RCC 7860 (cell line): Measurements from ENCODE around the gene KCNJ16.
"Not testable (repeated sequence)": the region's sequence is repeated elsewhere in the genome, so short reads cannot be mapped to it uniquely, and the experiment has no call there.

Source experiments
- DNase-seq: peaks from one replicate; pipeline ENCODE4 v3.0.0-alpha.2; 2015; ENCODE audit warnings: low spot score
- FAIRE-seq: peaks from 2 replicates; lab custom pipeline; 2012; peaks lifted over from hg19 to GRCh38; lab: Jason Lieb, UNC

The KCNJ16 gene

DNA sequence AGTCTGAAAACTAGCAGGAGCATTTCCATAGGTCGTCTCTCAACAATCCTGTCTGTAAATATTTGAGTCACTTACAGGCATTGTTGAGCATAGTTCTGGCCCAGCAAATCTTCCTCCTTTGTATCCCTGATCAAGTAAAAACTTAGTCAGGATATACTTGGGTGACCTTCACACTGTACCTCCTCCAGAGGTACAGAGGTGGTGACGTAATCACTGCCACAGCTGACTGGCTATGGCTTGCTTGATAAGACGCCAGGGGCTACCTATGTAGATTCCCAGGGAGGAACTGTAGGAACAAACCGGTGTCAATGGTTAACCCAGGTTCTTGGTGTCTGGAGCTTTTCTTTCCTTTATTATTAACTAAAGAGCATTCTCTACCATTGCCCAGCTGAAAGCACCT lies at the start of gene KCNJ16:
Gene KCNJ16, plus strand, starts transcription at position 270 of the 400 bp plus-strand sequence. CDS start 56,863 bp downstream, outside the sequence.
- FAIRE-seq = peak; percentile 100
- peak; percentile 99 for DNase-seq

DNA sequence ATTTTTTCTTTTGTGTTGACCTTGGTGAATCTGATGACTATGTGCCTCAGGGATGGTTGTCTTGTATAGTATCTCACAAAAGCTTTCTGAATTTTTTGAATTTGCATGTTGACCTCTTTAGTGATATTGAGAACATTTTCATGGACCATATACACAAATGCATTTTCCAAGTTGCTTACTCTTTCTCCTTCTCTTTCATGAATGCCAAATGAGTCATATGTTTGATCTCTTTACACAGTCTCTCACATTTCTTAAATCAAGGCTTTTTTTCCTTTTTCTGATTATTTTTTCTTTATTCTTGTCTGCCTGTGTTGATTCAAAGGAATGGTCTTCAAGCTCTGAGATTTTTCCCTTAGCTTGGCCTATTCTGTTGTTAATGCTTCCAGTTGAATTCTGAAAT lies 46.6 kb upstream of the KCNJ16 start:
- DNase-seq (no peak), FAIRE-seq (no peak)

DNA sequence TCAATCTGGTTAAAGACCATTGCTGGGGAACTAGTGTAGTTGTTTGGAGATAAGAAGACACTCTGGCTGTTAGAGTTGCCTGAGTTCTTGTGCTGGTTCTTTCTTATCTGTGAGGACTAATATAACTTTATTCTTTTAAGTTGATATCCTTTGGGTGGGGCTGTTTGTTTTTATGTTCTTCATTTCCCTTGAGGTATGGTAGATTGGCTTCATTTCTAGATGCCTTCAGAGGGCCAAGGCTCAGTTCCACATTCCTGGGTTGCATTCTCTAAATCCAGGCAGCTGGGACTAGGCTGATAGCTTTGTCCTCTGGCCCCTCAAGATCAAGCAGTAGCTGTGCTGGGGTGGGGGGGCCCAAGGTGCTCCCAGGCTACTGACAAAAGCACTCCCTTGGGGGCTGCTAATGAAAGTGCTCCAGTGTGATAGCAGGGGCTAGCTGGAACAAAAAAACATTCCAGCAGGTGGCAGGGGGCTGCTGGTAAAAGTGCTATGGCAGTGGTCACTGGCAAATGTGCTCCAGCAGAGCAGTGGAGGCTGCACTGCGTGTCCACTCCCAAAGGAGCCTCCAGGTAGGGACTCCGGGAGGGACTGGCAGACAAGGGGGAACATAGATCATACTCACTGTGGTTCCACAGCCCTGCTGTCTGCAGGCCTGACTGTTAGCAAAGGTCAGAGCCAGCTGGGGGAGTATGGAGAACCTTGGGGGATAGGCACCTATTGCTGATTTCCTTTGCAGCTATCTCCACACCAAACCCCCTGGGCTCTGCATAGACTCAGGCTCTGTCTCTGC lies 45.9 kb upstream of the KCNJ16 start:
- DNase-seq (no peak), FAIRE-seq (no peak)

DNA sequence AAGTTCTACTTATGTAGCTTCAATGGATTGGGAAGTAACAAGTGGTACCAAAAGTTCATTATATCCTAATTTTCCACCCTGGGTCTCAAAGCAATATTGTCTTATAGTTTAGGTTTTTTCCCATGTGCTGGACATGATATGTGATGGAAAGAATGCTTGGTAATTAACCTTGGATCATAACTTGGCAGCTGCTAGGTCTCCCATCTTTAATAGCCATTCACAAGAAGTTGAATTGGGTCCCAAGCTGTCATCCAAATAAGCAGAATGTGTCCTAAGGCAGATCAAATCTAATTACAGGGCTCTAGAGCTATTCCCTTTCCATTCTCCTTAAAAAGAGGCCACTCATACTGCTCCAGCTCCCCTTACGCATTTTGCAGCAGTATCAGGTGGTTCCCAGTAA lies 44.7 kb upstream of the KCNJ16 start:
- no peak for DNase-seq
- FAIRE-seq = no peak

DNA sequence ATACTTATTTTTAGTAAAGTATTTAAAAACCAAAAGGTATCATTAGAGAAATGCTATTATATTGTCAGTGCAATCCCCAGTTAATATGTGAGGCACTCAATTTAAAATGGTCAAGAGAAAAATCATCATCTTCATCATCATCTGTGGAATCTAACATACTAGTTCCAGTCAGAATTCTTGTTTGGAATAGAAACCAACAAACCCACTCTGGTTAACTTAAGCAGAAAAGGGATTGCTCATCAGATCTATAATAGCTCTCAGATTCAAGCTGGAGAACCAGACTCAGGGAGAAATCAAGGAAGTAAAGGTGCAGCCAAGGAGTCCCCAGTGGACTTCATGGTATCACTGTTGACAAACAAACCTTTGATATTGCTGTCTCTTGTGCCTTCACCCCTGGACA lies 43.7 kb upstream of the KCNJ16 start:
- FAIRE-seq (no peak), DNase-seq (no peak)

DNA sequence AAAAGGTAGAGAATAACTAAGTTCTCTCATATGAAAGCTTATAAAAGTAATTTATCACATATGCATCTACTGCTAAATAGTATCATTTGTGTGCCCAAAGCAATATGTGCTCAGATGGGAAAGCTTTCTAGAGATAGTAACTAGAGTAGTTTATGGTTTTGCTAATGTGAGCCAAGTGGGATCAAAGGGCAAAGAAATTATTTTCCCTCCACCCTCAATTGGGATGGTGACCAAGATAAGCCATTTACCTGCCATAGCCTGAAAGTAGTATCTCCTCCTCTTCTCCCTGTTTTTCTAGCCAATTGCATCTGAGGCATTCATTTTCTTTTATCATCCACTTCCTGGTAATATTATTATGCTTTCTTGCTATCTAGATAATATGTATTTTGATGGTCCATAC lies 41.9 kb upstream of the KCNJ16 start:
- DNase-seq (no peak), FAIRE-seq (no peak)

DNA sequence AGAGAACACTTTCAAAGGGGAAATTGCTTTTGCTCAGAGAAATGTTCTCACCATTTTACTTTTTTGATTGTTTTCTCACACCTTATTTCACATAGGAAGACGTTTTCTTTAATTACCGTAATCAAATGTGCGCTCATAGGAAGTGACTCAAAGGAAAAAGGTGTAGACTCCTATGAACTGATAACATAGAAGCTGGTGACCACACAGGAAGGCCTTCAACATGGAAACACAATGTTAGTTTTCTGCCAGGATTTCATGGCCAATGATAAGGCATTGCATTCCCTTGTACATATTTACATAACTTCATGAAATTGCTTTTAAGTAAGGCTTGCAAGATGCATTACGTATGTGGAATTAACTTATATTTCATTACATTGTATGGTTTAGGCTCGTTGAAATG lies 40.9 kb upstream of the KCNJ16 start:
- DNase-seq (no peak), FAIRE-seq (no peak)

DNA sequence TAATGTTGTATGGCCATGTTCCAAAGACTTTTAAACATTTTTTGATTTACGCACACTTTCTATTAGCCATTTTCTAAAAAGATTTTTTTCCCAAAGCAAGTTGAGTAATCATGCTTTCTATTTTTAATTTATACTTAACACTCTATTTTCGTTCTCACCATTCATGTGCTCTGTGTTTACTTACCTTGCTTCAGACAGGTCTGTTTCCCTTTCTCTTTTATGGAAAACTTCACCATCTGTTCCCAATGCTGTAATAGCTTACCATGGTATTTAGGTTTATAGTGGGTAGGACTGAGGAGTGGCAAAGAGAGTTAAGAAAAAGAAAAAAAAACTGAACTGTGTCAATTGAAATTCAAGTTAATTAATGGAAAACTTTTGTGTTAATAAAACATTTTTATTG lies 37.5 kb upstream of the KCNJ16 start:
- DNase-seq = no peak
- no peak for FAIRE-seq

DNA sequence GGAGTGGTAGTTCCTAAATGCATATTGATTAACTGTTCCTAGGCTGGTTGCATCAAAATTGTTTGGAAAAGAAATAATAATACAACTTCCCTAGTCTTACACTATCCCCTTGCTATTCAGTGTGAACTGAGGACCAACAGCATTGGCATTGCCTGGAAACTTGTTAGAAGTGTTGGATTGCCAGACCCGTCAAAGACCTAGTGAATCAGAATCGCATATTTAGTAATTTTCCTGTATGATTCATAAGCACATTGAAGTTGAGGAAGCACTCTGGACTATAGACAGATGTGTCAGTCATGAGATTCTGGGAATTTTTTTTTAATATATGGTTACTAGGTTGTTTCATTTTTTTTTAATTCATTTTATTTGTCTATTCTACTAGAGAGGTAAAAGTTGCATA lies 34.7 kb upstream of the KCNJ16 start:
- FAIRE-seq = no peak
- DNase-seq = no peak

DNA sequence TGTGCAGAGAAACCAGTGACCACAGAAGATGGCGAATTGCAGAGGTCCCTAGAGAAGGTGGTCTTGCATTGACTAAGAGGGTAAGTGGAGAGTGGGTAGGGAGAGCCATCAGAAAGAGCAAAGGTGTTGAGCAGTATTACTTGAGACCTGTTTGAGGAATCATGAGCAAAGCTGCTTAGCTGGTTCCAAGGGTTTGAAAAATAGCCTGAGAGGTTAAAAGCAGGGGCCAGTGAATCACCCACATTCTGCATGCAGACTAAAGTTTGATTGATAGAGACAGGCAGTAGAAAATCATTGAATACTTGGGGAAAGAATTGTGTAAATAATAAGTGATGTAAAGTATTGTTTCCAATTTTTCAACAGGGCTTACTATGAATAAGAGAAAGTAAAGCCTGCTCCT lies 34.0 kb upstream of the KCNJ16 start:
- DNase-seq (no peak), FAIRE-seq (no peak)

DNA sequence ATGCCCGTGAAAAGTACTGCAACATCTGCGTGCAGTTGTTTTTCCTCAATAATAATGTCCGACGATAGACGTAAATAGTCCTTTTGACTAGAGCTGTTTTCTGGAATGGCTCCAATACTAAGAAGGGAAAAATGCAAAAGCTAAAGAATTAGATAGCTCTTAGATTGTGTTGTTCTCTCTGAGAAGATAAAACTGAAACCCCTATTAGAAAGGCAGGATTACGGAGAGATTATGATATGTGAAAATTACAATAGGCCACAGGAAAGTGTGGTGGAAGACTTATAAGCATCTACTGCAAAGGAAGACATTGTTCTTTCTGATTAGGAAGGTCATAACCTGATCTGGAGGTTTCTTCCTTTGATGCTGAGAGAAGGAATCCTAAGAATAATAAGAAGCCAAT lies 33.5 kb upstream of the KCNJ16 start:
- DNase-seq (no peak), FAIRE-seq (no peak)

DNA sequence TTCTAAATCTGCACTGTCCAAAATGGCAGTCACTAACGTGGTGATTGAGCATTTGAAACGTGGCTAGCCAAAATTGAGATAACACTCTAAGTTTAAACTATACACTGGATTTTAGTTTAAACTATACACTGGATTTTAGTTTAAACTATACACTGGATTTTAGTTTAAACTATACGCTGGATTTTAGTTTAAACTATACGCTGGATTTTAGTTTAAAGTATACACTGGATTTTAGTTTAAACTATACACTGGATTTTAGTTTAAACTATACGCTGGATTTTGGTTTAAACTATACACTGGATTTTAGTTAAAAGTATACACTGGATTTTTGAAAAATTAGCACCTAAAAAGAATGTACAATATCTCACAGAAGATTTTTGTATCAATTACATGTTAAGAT lies 29.2 kb upstream of the KCNJ16 start:
- FAIRE-seq = peak; percentile 45
- DNase-seq = not testable (repeated sequence)

DNA sequence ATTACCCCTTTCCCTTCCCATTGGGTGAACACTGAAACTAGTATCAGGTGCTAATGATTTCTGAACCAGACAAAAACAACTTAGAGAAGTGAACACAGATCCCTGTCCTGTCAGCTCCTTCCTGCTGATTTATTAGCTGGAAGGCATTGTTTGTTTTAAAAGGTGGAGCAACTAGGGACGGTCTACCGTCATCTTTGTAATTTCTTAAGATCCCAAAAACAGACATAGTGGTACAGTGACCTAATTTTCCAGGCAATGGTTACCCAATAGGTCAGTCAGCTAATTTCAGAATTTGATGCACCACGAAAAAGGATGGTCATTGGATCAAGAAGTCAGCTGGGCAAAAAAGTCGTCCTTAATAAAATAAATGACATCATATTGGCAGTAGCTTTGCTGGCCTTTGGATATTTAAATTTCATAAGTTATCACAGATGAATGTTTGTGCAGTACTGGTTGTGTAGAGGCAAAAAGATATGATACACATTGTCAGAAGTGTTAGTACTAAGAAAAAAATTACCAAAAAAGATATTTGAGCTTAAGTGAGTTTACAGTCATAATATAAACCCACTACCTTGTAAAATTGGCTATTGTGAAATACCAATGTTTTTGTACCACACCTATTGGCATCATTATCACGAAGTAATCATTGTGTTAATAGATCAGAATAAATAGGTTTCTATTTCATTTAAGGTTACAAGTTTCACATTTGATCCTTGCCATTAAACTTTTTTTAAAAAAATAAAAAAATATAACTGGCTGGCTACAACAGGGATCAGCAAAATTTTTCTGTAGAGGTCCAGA lies 27.2 kb upstream of the KCNJ16 start:
- FAIRE-seq (no peak), DNase-seq (no peak)

DNA sequence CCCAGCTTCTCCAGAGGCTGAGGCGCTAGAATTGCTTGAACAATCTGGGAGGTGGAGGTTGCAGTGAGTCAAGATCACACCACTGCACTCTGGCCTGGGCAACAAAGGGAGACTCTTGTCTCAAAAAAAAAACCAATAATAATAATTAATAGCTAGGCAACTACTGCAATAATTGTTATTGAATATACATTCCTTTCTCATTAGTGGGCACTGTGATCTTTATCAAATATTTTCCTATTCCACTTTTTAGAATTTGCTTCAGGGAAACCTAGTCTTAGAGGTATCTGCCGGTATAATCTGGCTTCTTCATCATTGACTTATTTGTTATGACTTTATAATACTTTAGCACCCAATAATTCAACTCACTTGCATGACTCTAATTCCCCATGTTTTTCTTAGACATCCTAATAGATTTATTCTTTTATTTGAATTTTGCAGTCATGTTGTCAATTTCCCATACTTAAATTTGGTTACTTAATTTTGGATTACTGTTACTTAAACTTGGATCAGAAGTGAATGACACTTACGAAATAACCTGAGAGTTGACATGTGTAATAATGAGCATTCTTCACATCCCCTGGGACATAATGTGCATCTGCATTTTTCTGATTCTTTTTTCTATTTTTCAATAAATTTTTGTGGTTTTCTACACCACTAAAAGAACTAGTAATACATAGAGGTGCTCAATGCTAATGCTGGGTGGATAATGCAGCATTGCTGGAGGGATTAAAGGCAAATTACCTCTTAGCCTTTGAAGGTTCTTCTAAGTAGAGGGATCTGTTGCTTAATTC lies 25.0 kb upstream of the KCNJ16 start:
- FAIRE-seq = no peak
- DNase-seq = no peak

DNA sequence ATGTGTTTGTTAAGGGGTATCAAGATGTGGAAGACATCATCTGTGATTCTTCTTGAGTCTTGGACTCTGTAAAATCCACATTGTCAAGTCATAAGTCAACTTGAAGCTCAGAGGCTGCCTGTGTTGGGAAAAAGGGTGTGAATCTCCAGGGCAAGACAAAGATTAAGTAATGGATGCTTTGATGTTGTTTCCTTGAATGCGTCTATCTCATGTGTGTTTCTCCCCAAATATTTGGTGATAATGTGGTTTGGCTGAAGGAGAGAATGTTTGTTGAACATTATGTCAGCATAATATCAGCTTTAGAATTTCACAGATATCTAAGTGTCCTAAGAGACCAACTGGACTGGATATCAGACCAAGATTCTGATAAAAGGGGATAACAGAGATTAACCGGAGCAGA lies 24.1 kb upstream of the KCNJ16 start:
- no peak for DNase-seq
- no peak for FAIRE-seq

DNA sequence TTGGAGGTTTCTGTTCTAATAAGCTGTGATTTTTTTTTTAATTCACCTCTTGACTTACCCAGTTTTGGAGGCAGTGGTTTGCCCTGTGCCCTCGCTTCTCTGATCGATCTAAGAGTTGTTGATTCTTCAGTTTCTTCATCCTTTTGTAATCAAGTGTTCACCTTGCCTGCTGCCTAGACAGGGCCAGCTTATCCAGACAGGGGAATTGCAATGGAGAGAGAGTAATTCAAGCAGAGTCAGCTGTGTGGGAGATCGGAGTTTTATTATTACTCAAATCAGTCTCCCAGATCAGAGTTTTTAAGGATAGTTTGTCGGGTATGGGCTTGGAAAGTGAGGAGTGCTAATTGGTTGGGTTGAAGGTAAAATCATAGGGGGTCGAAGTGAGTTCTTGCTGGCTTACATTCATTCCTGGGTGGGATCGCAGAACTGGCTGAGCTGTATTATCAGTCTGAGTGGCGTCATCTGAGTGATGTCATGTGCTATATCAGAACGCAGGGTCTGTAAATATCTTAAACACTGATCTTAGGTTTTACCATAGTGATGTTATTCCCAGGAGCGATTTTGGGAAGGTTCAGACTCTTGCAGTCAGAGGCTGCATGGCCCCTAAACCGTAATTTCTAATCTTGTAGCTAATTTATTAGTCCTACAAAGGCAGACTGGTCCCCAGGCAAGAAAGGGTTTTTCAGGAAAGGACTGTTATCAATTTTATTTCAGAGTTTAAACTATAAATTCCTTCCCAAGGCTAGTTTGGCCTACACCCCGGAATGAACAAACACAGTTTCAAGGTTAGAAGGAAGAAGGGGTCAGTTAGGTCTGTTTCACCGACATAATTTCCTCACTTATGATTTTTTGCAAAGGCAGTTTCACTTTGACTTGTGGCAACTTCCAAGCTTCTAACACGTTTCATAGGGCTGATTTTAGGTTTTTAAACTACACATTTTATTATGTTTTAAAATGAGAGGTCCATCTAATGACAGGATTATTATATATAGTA lies 21.5 kb upstream of the KCNJ16 start:
- no peak for DNase-seq
- no peak for FAIRE-seq

DNA sequence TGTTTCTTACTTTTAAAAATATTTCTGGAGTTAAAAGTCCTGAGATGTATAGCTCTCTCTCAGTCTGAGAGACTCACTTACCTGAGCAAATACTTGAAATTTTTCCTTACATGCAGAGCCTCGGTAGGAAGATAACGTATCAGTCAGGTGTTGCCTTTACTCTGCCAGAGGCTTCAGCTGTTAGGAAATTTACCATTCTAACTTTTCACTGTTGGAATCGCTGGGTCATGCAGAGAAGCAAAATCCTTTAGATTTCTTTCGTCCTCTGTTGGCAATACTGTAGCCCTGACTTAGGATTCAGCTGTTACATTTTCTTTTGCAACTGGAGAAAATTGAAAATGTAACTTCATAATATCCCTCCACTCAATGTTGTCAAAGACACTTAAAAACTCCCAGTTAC lies 20.0 kb upstream of the KCNJ16 start:
- DNase-seq (no peak), FAIRE-seq (no peak)

DNA sequence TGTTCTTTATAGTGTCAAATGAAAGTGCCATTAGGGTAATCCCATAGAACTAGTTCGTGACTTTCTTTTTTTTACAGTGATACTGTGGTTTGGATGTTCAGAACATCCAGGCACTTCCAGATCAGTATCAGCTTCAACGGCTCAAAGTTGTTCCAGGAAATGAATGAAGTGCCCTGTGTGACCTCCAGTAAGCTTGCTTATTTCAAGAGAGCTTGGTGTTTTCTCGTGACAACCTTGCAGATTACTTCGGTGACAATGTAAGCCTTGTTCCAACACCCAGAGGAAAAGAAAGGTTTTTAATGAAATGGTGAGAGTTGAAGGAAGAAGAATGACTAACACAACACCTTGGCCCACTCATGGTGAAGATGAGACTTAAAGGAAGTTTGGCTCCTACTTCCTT lies 16.0 kb upstream of the KCNJ16 start:
- FAIRE-seq (no peak), DNase-seq (no peak)

DNA sequence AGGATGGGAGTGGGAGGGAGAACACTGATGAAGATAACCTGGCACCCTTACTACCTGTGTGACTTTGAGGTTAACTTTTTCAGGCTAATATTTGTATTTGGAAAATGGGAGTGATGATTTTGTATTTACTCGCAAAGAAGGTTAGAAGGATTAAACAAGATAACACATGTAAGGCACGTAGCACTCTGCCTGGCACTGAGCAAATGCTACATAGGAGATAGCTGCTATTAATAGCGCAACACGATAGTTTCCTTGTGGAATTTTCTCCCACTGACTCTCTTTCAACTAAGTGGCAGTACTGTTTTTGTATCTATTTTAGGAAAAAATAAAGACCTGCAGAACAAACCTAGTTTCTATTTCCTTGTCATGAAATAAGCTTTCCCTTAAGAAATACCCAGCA lies 15.4 kb upstream of the KCNJ16 start:
- DNase-seq (no peak), FAIRE-seq (no peak)

DNA sequence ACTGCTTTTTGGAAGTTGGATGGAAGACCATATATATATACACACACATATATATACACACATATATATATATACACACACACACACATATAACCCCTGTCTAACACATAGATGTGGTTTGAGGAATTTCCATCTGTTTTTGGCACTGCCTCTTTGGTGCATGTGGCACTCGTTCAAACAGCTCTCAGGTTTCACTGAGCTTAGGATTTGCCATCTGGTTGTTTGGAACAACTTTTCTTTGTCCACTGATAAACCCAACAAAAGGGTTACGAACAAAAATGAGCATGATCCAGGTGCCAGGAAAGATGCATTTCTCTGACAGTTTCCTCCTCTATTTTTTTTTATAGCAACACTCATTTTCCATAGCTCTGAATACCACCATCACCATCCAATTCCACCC lies 14.6 kb upstream of the KCNJ16 start:
- FAIRE-seq (no peak), DNase-seq (no peak)
